GM12872 (cell line): ENCODE measurements around the gene TSPY4.
"Not testable (repeated sequence)": the region's sequence is repeated elsewhere in the genome, so short reads cannot be mapped to it uniquely, and the experiment has no call there.

Experiments used
- TF ChIP-seq, protein P1 (sequence below): IDR thresholded peaks from 3 replicates; pipeline ENCODE4 v1.5.1; 2011; ENCODE audit warnings: low read depth, mild to moderate bottlenecking, low read length, moderate library complexity; ENCODE audit not compliant: insufficient read depth

TSPY4 gene

DNA sequence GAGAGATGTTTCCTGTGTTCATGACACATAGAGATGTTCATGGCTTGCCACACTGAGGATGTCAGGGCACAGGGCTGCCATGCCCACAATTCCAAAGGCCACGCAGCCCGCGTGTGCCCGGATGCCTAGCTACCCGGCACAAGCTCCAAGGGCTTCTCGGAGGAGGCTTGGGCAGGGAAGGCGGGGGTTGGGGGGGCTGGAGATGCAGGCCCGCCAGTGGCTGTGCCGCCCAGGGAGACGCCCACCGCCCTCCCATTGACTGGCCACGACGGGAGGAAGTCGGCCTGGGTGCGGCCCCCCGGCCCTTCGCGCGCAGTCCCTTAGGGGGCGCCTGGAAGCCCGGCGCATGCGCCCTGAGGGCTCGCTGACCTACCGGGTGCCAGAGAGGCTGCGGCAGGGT is at the start of gene TSPY4:
Gene TSPY4, plus strand, starts transcription at position 301 of the 400 bp plus-strand sequence. Its CDS starts 46 bp downstream, at position 347.
- TF ChIP-seq, protein P1, sequence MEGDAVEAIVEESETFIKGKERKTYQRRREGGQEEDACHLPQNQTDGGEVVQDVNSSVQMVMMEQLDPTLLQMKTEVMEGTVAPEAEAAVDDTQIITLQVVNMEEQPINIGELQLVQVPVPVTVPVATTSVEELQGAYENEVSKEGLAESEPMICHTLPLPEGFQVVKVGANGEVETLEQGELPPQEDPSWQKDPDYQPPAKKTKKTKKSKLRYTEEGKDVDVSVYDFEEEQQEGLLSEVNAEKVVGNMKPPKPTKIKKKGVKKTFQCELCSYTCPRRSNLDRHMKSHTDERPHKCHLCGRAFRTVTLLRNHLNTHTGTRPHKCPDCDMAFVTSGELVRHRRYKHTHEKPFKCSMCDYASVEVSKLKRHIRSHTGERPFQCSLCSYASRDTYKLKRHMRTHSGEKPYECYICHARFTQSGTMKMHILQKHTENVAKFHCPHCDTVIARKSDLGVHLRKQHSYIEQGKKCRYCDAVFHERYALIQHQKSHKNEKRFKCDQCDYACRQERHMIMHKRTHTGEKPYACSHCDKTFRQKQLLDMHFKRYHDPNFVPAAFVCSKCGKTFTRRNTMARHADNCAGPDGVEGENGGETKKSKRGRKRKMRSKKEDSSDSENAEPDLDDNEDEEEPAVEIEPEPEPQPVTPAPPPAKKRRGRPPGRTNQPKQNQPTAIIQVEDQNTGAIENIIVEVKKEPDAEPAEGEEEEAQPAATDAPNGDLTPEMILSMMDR, result not testable (repeated sequence)

DNA sequence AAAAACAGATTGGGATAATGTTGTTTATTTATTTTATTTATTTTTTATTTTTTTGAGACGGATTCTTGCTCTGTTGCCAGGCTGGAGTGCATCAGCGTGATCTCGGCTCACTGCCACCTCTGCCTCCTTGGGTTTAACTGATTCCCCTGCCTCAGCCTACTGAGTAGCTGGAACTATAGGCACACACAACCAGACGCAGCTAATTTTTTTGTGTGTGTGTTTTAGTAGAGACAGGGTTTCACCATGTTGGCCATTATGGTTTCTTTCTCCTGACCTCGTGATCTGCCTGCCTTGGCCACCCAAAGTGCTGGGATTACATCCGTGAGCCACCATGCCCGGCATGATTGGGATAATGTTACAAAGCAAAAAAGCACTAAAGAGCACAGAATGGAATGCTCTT is 16.3 kb upstream of the TSPY4 start:
- TF ChIP-seq, protein P1, result no peak

GRCh38 chrY:9357497-9357896 is 20.2 kb downstream of the TSPY4 start, which contains the start of gene TSPY8:
TSPY8 (plus strand) TSS chrY:9357797; CDS start chrY:9357843, 46 bp downstream.
- TF ChIP-seq, protein P1, result not testable (repeated sequence)
